ENCODE data around the gene CRKL.
A peak's percentile ranks its signal among the peaks of the same experiment; 100 is the strongest.

Gene CRKL

GRCh38 chr22:20881231-20881630 lies 36.0 kb upstream of the CRKL start:
- in situ Hi-C loops (cut with MboI; ENCODE audit: low sequenced_read_pairs, unreplicated experiment): no loop called here
- no peak for TF ChIP-seq CTCF (IDR thresholded peaks at IDR 0.05; ENCODE audit: borderline replicate concordance, control extremely low read depth, extremely low read depth, insufficient read depth, missing control alignments)
- DNase-seq (ENCODE audit: low spot score): no peak

- in situ Hi-C loops (cut with MboI; ENCODE audit: low sequenced_read_pairs, unreplicated experiment): no loop called here
- TF ChIP-seq CTCF (IDR thresholded peaks at IDR 0.05; ENCODE audit: borderline replicate concordance, control extremely low read depth, extremely low read depth, insufficient read depth, missing control alignments): no peak
- DNase-seq (ENCODE audit: low spot score): no peak
Observed at GRCh38 chr22:20881869-20882815, 35.1 kb upstream of the CRKL start.

GRCh38 chr22:20882855-20883254 lies 34.4 kb upstream of the CRKL start:
- TF ChIP-seq CTCF (IDR thresholded peaks at IDR 0.05; ENCODE audit: borderline replicate concordance, control extremely low read depth, extremely low read depth, insufficient read depth, missing control alignments): no peak
- in situ Hi-C loops (cut with MboI; ENCODE audit: low sequenced_read_pairs, unreplicated experiment): no loop called here

GRCh38 chr22:20884454-20884853 lies 32.8 kb upstream of the CRKL start:
- no peak for DNase-seq (ENCODE audit: low spot score)
- in situ Hi-C loops (cut with MboI; ENCODE audit: low sequenced_read_pairs, unreplicated experiment): no loop called here
- no peak for TF ChIP-seq CTCF (IDR thresholded peaks at IDR 0.05; ENCODE audit: borderline replicate concordance, control extremely low read depth, extremely low read depth, insufficient read depth, missing control alignments)

More at GRCh38 chr22:20882855-20883254, 34.4 kb upstream of the CRKL start:
- DNase-seq (ENCODE audit: low spot score): no peak

GRCh38 chr22:20885017-20885556 lies 32.1 kb upstream of the CRKL start:
- TF ChIP-seq CTCF (IDR thresholded peaks at IDR 0.05; ENCODE audit: borderline replicate concordance, control extremely low read depth, extremely low read depth, insufficient read depth, missing control alignments): no peak
- no peak for DNase-seq (ENCODE audit: low spot score)
- in situ Hi-C loops (cut with MboI; ENCODE audit: low sequenced_read_pairs, unreplicated experiment): no loop called here

GRCh38 chr22:20885557-20886323 lies 31.5 kb upstream of the CRKL start:
- in situ Hi-C loops (cut with MboI; ENCODE audit: low sequenced_read_pairs, unreplicated experiment): no loop called here
- peak; percentile 81 for DNase-seq (ENCODE audit: low spot score)
- TF ChIP-seq CTCF (IDR thresholded peaks at IDR 0.05; ENCODE audit: borderline replicate concordance, control extremely low read depth, extremely low read depth, insufficient read depth, missing control alignments): peak; percentile 85
